GM19467 (cell line): ENCODE measurements around the gene CCDC187.

Experiments
- ATAC-seq: cut with Tn5 transposase; IDR thresholded peaks from one replicate; pipeline ENCODE4 v1.9.1; 2021; ENCODE audit warnings: mild to moderate bottlenecking, moderate library complexity; ENCODE audit not compliant: unreplicated experiment

The CCDC187 gene

DNA sequence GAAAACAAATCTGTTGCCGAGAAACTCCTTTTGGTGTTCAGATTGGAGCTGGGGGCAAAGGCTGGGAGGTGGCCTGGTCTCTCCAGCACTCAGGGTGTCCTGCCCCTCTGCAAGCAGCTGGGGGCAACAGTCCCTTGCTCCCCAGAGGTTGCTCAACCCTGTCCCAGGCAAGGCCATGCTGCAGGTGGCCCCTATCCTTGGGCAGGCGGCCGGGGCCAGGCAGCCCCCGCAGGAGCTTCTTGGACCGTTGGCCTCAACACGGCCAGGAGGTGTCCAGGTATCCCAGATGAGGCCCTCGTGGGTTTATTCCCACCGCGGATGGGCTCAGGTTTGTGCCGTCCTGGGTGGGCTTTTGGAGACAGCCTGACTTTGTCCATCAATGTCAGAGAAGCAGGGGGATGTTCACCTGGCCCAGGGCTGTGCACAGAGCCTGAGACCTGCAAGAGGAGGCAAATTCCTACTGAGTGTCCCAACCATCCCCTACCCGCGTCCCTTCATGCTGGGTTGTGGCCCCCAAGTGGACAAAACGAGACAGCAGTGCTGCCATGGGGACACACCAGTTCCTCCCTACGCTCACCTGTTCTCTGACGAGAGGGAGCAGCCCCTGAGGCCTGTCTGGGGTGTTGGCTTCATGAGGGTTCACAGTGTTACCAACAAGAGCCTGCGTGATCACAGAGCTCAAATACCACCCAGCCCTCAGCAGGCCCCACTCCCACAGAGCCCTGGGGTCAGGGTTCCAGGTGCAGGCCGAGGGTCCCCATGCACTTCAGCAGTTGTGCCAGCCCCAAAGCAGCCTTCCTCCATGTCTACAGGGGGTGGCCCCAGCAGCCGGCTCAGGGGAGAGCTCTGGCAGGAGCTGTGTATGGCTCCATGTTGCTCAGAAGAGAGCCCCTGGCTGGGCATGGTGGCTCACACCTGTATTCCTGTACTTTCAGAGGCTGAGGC lies 9.5 kb upstream of the CCDC187 start:
- no peak for ATAC-seq

DNA sequence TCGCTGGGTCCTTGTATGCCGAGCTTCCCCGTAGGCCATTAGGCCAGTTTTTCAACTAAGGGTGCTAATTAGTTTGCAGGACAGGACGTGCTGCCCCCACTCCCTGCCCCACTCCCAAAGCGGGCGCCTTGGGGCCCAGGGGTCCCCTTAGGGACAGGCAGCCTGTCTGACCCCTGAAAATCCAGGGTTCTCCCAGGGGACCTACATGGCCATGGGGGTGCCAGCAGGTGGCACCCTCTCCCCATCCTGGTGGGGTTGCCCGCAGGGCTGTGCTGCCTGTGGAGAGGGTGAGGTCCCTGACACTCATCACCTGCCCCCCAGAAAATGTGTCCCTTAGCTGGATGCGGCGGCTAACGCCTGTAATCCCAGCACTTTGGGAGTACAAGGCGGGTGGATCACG lies 8.5 kb upstream of the CCDC187 start:
- ATAC-seq, result no peak

GRCh38 chr9:136312009-136312375 lies 8.1 kb upstream of the CCDC187 start:
- ATAC-seq, result no peak

- no peak for ATAC-seq
Measured at GRCh38 chr9:136311051-136312008, 7.4 kb upstream of the CCDC187 start.

DNA sequence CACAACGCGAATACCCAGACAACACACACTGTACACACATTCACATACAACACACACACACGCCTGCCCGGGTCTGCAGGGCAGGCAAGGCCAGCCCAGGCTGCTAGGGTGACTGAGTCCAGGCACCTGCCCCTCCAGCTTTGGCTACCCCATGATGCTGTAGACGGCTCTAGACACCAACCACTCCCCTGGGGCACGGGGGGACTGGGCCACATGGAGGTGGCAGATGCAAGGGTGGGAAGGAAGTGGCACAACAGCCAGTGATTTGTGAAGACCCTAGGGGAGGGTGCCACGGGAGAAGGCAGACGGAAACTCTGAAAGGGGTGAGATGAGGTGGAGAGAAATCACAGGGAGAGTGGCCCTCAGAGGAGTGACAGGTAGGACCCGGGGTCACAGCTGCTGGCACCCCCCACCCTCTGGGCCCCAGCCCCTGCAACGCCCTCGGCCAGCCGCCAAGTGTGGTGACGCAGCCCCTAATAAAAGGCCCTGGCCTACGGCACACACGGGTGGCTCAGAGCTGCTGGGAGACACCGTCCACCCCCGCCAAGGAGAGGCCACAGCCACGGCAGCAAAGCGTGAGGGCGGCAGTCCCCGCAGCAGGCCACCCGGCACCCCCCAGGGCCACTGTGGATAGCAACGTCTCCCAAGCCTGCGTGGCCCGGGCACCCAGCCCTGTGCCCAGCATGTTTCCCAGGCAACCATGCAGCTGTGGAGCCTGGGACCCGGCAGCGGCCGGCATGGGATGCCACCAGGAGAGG lies 6.6 kb upstream of the CCDC187 start:
- no peak for ATAC-seq

DNA sequence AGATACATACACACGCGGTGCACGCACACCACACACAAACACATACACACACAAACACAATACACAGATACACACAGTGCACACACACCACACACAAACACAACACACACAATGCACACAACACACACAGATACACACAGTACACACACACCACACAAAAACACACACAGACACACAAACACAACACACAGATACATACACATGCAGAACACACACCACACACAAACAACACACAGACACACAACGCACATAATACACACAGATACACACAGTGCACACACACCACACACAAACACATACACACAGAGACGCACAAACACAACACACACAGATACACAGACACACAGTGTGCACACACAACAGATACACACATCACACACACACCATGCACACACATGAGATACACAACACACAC lies 5.9 kb upstream of the CCDC187 start:
- ATAC-seq, result no peak

GRCh38 chr9:136309101-136309801 lies 5.4 kb upstream of the CCDC187 start:
- ATAC-seq, result no peak

- no peak for ATAC-seq
Measured at GRCh38 chr9:136308702-136309053, 4.8 kb upstream of the CCDC187 start.

- ATAC-seq, result no peak
Measured at GRCh38 chr9:136308006-136308701, 4.3 kb upstream of the CCDC187 start.

GRCh38 chr9:136307215-136307750 lies 3.4 kb upstream of the CCDC187 start:
- ATAC-seq, result no peak

- no peak for ATAC-seq
Measured at GRCh38 chr9:136306211-136307208, 2.6 kb upstream of the CCDC187 start.

- ATAC-seq, result no peak
Measured at GRCh38 chr9:136305804-136306203, 1.9 kb upstream of the CCDC187 start.

DNA sequence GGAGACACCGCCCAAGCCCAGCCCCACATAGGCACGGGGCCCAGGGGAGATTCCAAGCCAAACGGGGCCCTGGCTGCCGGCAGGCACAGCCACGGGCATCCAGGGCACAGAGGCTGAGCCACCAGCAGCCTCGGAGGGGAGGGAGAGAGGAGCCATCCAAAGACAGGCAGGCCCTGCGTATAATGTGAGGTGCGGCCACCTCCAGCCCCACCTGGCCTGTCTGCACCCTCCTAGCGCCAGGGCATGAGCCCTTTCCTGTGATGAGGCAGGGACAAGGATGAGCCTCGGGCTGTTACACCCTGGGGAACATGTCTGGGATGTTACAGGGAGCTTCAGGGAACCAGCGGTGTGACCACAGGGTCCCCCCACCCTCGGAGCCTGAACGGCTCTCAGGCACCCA lies 1.1 kb upstream of the CCDC187 start:
- ATAC-seq, result no peak

GRCh38 chr9:136304456-136304855 lies 562 bp upstream of the CCDC187 start:
- no peak for ATAC-seq

GRCh38 chr9:136303066-136303824 lies 649 bp downstream of the CCDC187 start:
- ATAC-seq, result no peak

DNA sequence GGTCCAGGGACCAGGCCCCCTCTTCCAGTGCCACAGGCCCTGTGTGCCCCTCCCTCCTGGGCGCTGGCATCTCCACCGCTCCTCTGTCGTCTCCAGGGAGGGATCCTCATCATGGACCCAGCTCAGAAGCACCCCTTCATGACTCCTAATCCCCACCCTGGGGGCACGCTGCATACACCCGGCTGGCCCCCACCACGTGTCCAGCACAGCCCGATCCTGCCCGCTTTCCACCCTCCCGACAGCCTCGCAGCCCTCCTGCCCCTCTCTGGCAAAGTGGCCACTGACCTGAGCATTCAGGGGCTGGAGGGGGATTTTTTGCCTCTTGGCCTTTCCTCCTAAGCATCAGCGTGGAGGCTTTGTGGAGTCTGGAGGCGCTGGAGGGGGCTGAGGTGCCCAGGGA lies 1.4 kb downstream of the CCDC187 start:
- ATAC-seq, result no peak

DNA sequence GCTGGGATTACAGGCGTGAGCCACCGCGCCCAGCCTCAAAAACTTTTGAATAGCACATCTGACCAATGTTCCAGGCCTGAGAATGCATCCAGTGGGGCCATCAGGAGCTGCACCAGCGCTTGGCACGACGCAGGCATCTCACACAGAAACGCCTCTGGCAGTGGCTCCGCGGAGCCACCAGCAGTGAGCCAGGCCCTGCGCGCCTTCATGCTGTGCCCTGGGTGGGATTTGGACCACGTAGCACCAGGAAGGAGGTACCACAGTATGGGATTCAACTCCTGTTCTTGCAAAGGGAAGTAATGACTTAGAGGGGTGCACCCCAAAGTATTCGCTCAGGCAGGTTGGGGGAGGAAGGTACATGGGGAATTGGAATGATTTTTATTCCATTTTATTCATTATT lies 3.0 kb downstream of the CCDC187 start:
- no peak for ATAC-seq
